Fibroblast of lung (primary cell): ENCODE measurements around the gene FRY. TPM values are rescaled to one million over a fixed set of nuclear protein-coding genes. Genes with fewer than 3 reads are reported as not detected.
A peak's percentile ranks its signal among the peaks of the same experiment; 100 is the strongest.

Source experiments
- DNase-seq, 2 donors: peaks; one replicate each; pipeline versions ENCODE4 v3.0.0 to v3.0.0-alpha.2; 2010; ENCODE audit warnings: low read depth in 2 of 2
- H2AFZ ChIP-seq: 2 replicates; pipeline ENCODE4 v1.5.1; 2012; ENCODE audit warnings: low read length, control low read depth, inconsistent platforms
- H3K27ac ChIP-seq: 2 replicates; pipeline ENCODE4 v1.5.1; 2011; ENCODE audit warnings: low read length, control low read depth; ENCODE audit not compliant: insufficient read depth
- H3K27me3 ChIP-seq: 2 replicates; pipeline ENCODE4 v1.5.1; 2011; ENCODE audit warnings: mild to moderate bottlenecking, low read length; ENCODE audit not compliant: control insufficient read depth, insufficient read depth
- H3K36me3 ChIP-seq: 2 replicates; pipeline ENCODE4 v1.5.1; 2011; ENCODE audit warnings: low read length; ENCODE audit not compliant: control insufficient read depth, insufficient read depth
- H3K4me1 ChIP-seq: 2 replicates; pipeline ENCODE4 v1.5.1; 2011; ENCODE audit warnings: low read length; ENCODE audit not compliant: control insufficient read depth, insufficient read depth; ENCODE audit errors: extremely low read depth
- H3K4me2 ChIP-seq: 2 replicates; pipeline ENCODE4 v1.5.1; 2011; ENCODE audit warnings: low read length, control low read depth; ENCODE audit not compliant: insufficient read depth; ENCODE audit errors: extremely low read depth
- H3K4me3 ChIP-seq, 4 experiments: fragments of 200-600 bp in 1 of 4; sonication (generic) in 1 of 4; replicated peaks in 1 of 4; 2 replicates each; pipeline ENCODE4 v1.5.1; 2011 to 2016; ENCODE audit warnings: low read length in 4 of 4, low read depth in 3 of 4, mild to moderate bottlenecking in 3 of 4, control low read depth in 2 of 4, inconsistent platforms in 1 of 4, mixed read lengths in 1 of 4; ENCODE audit not compliant: insufficient read depth in 1 of 4; ENCODE audit errors: control extremely low read depth in 1 of 4
- H3K79me2 ChIP-seq: 2 replicates; pipeline ENCODE4 v1.5.1; 2012; ENCODE audit warnings: mild to moderate bottlenecking, low read length, inconsistent platforms; ENCODE audit not compliant: control insufficient read depth, insufficient read depth
- H3K9ac ChIP-seq: 2 replicates; pipeline ENCODE4 v1.5.1; 2011; ENCODE audit warnings: mild to moderate bottlenecking, low read length, control low read depth; ENCODE audit not compliant: insufficient read depth
- H3K9me3 ChIP-seq: 2 replicates; pipeline ENCODE4 v1.5.1; 2012; ENCODE audit warnings: low read depth, low read length; ENCODE audit not compliant: control insufficient read depth, insufficient read depth
- H4K20me1 ChIP-seq: 2 replicates; pipeline ENCODE4 v1.5.1; 2011; ENCODE audit warnings: low read length; ENCODE audit not compliant: control insufficient read depth, insufficient read depth; ENCODE audit errors: extremely low read depth
- EZH2 ChIP-seq: IDR thresholded peaks from 2 replicates; pipeline ENCODE4 v1.5.1; 2012; ENCODE audit warnings: low read length, control low read depth, mild to moderate bottlenecking; ENCODE audit errors: missing control alignments
- polyA plus RNA-seq, 2 donors: library from polyadenylated mRNA; depleted of rRNA in 1 of 2; stranded (reverse) in 1 of 2; unstranded in 1 of 2; fragments of >200 nt; gene quantifications; 2 replicates each; pipeline ENCODE4 v1.2.1, GENCODE V29; 2011 to 2012; ENCODE audit warnings: missing spikeins in 1 of 2
- total RNA-seq: library from RNA; depleted of rRNA; stranded (reverse); fragments of >200 nt; gene quantifications from 2 replicates; pipeline ENCODE4 v1.2.1, GENCODE V29; 2014
- TF ChIP-seq, protein P1 (sequence below), 2 donors: IDR thresholded peaks in 1 of 2; conservative IDR thresholded peaks in 1 of 2; 1 replicate in 1 of 2; 2 replicates in 1 of 2; pipeline ENCODE4 v1.5.1; 2011 to 2012; ENCODE audit warnings: low read length in 2 of 2, control low read depth in 1 of 2, inconsistent platforms in 1 of 2, low read depth in 1 of 2, mild to moderate bottlenecking in 1 of 2

Gene FRY
- total and polyA plus RNA-seq, 2 donors (not counting 1 experiment from before 2014, with no cell fraction given): 8.8 to 18.3 TPM

DNA sequence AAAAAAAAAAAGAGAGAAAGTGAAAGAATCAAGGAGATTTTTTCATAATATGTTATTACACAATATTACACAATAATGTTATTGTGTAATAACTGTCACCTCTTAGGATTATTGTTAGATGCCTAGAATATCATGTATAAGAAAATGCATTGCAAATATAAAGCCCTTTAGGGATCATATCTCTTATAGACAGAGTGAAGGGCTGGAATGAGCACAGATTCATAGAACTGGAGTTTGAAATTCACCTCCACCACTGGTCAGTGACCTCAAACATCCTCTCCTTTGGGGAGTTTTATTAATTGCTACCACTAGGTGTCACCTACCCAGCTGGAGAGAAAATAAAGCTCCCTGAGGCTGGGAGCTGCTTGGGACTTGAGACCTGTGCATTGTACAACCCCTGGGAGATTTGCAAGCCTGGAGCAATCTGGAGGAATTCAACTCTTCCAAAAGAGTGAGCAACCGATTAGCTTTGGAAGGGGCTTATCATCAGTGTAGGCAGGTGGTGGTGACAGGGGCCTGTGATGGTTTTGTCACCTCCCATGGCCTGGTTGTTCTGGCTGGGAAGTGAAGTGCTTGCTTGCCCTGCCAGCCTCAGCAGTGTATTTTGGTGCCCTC lies 30.3 kb upstream of the FRY start:
- H3K27ac ChIP-seq: no peak overlapping the region
- TF ChIP-seq EZH2: no peak
- TF ChIP-seq, protein P1, sequence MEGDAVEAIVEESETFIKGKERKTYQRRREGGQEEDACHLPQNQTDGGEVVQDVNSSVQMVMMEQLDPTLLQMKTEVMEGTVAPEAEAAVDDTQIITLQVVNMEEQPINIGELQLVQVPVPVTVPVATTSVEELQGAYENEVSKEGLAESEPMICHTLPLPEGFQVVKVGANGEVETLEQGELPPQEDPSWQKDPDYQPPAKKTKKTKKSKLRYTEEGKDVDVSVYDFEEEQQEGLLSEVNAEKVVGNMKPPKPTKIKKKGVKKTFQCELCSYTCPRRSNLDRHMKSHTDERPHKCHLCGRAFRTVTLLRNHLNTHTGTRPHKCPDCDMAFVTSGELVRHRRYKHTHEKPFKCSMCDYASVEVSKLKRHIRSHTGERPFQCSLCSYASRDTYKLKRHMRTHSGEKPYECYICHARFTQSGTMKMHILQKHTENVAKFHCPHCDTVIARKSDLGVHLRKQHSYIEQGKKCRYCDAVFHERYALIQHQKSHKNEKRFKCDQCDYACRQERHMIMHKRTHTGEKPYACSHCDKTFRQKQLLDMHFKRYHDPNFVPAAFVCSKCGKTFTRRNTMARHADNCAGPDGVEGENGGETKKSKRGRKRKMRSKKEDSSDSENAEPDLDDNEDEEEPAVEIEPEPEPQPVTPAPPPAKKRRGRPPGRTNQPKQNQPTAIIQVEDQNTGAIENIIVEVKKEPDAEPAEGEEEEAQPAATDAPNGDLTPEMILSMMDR (conservative IDR thresholded peaks at IDR 0.05 in 1 of 2, IDR thresholded peaks at IDR 0.05 in 1 of 2; ENCODE audit: low read depth in 1 of 2, low read length in 2 of 2): peak; percentile 51 to 55
- no peak overlapping the region for H2AFZ ChIP-seq

GRCh38 chr13:32001769-32002168 lies 29.8 kb upstream of the FRY start:
- no peaks in the 10 kb centered on the region for H3K79me2 ChIP-seq
- H3K4me1 ChIP-seq: no peaks in the 10 kb centered on the region
- no peak overlapping the region for H3K9ac ChIP-seq
- no peak overlapping the region for H3K4me2 ChIP-seq
- no peak overlapping the region for H2AFZ ChIP-seq
- no peaks in the 10 kb centered on the region for H3K9me3 ChIP-seq
- TF ChIP-seq, protein P1 (conservative IDR thresholded peaks at IDR 0.05 in 1 of 2, IDR thresholded peaks at IDR 0.05 in 1 of 2; ENCODE audit: low read depth in 1 of 2, low read length in 2 of 2): no peak
- no peak for TF ChIP-seq EZH2
- H3K27me3 ChIP-seq: no peaks in the 10 kb centered on the region
- H3K36me3 ChIP-seq: no peaks in the 10 kb centered on the region
- no peak overlapping the region for H3K4me3 ChIP-seq
- H3K27ac ChIP-seq: no peak overlapping the region
- no peak for DNase-seq
- no peaks in the 10 kb centered on the region for H4K20me1 ChIP-seq

More for the DNA sequence above, 30.3 kb upstream of the FRY start:
- peak; percentile 32 to 54 for DNase-seq
- no peaks in the 10 kb centered on the region for H3K36me3 ChIP-seq
- no peaks in the 10 kb centered on the region for H3K27me3 ChIP-seq
- no peak overlapping the region for H3K9ac ChIP-seq
- no peaks in the 10 kb centered on the region for H3K4me1 ChIP-seq
- no peaks in the 10 kb centered on the region for H3K79me2 ChIP-seq
- H4K20me1 ChIP-seq: no peaks in the 10 kb centered on the region
- H3K9me3 ChIP-seq: no peaks in the 10 kb centered on the region
- no peak overlapping the region for H3K4me3 ChIP-seq
- H3K4me2 ChIP-seq: no peak overlapping the region

DNA sequence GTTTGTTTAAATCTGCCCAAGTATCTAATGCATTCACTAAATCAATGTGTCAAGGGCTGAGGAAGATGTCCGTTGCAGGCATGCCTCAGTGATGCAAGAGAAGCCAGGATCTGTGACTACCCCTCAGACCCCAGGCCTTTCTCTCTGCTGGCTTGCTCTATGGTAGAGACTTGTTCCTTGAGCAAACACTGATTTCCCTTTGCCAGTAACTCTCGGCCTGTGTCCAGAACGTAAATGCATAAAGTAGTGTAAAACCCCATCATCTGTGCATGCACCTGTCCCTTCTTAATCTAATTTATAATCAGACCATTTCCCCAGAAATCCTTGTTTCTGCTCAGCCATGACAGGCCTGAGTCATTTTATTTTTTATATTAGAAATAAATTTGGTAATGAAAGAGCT lies 28.7 kb upstream of the FRY start:
- DNase-seq: no peak
- no peaks in the 10 kb centered on the region for H3K36me3 ChIP-seq
- no peak overlapping the region for H3K4me2 ChIP-seq
- no peaks in the 10 kb centered on the region for H3K27me3 ChIP-seq
- no peak for TF ChIP-seq EZH2
- TF ChIP-seq, protein P1 (conservative IDR thresholded peaks at IDR 0.05 in 1 of 2, IDR thresholded peaks at IDR 0.05 in 1 of 2; ENCODE audit: low read depth in 1 of 2, low read length in 2 of 2): no peak
- no peak overlapping the region for H3K9ac ChIP-seq
- no peaks in the 10 kb centered on the region for H4K20me1 ChIP-seq
- no peak overlapping the region for H3K27ac ChIP-seq
- H3K9me3 ChIP-seq: no peaks in the 10 kb centered on the region
- H3K79me2 ChIP-seq: no peaks in the 10 kb centered on the region
- no peak overlapping the region for H3K4me3 ChIP-seq
- no peaks in the 10 kb centered on the region for H3K4me1 ChIP-seq
- H2AFZ ChIP-seq: no peak overlapping the region
